HEK293T (cell line): ENCODE results near the gene CDYL.

Experiments used
- FOXK2 ChIP-seq: fragments of 450-650 bp; IDR thresholded peaks from 2 replicates; pipeline ENCODE4 v1.6.1; 2016; ENCODE audit warnings: mild to moderate bottlenecking
- PKNOX1 ChIP-seq: fragments of 450-650 bp; IDR thresholded peaks from 2 replicates; pipeline ENCODE4 v1.6.1; 2016
- SUZ12 ChIP-seq: fragments of 450-650 bp; IDR thresholded peaks from 2 replicates; pipeline ENCODE4 v1.6.1; 2016; ENCODE audit warnings: mild to moderate bottlenecking
- ZNF384 ChIP-seq: fragments of 450-650 bp; IDR thresholded peaks from 2 replicates; pipeline ENCODE4 v1.6.1; 2016

- TF ChIP-seq FOXK2 (no peak), ZNF384 (no peak), SUZ12 (no peak), PKNOX1 (no peak)
These were observed 164.2 kb downstream of the CDYL start for GRCh38 chr6:4940416-4940815.
